ENCODE data around the gene MND1. TPM values are rescaled to one million over a fixed set of nuclear protein-coding genes. Genes with fewer than 3 reads are reported as not detected.
A peak's percentile ranks its signal among the peaks of the same experiment; 100 is the strongest.

MND1 gene
- total RNA-seq, 1 donor from 2014 or later, result 74.6 TPM

GRCh38 chr4:153346563-153346962 is 2.1 kb downstream of the MND1 start:
- no peak overlapping the region for H3K27ac ChIP-seq
- H2AFZ ChIP-seq (replicated peaks), result no peak overlapping the region
- H3K4me1 Mint-ChIP-seq, result peaks cover 34% of the 10 kb centered on the region
- H3K4me3 Mint-ChIP-seq, result peak overlapping the region; percentile 77
- TF ChIP-seq EZH2phosphoT487 (IDR thresholded peaks at IDR 0.05) (no peak), EZH2 (IDR thresholded peaks at IDR 0.05) (no peak)
- TF ChIP-seq, protein P1, sequence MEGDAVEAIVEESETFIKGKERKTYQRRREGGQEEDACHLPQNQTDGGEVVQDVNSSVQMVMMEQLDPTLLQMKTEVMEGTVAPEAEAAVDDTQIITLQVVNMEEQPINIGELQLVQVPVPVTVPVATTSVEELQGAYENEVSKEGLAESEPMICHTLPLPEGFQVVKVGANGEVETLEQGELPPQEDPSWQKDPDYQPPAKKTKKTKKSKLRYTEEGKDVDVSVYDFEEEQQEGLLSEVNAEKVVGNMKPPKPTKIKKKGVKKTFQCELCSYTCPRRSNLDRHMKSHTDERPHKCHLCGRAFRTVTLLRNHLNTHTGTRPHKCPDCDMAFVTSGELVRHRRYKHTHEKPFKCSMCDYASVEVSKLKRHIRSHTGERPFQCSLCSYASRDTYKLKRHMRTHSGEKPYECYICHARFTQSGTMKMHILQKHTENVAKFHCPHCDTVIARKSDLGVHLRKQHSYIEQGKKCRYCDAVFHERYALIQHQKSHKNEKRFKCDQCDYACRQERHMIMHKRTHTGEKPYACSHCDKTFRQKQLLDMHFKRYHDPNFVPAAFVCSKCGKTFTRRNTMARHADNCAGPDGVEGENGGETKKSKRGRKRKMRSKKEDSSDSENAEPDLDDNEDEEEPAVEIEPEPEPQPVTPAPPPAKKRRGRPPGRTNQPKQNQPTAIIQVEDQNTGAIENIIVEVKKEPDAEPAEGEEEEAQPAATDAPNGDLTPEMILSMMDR (IDR thresholded peaks at IDR 0.05), result peak; percentile 29
- H3K27ac Mint-ChIP-seq, result peak overlapping the region; percentile 32
- H3K27me3 Mint-ChIP-seq (ENCODE audit: insufficient read depth, low read depth), result peaks cover 8% of the 10 kb centered on the region
- no peaks in the 10 kb centered on the region for H3K27me3 ChIP-seq
- peaks cover 4% of the 10 kb centered on the region for H4K20me1 ChIP-seq (ENCODE audit: low read depth)
- H3K9me3 ChIP-seq (ENCODE audit: low read depth), result no peaks in the 10 kb centered on the region
- peak overlapping the region; percentile 87 for H3K4me2 ChIP-seq
- DNase-seq (ENCODE audit: low spot score), result peak; percentile 35
- peaks cover 7% of the 10 kb centered on the region for H3K36me3 ChIP-seq
- H3F3A ChIP-seq (ENCODE audit: low read depth), result no peaks in the 10 kb centered on the region
- peak overlapping the region; percentile 77 for H3K4me3 ChIP-seq
- H3K9ac ChIP-seq, result no peak overlapping the region
- peaks cover 56% of the 10 kb centered on the region for H3K79me2 ChIP-seq (ENCODE audit: low read depth)
- H3K9me3 Mint-ChIP-seq, result no peaks in the 10 kb centered on the region
- H3K36me3 Mint-ChIP-seq, result peaks cover 5% of the 10 kb centered on the region
- H3K4me1 ChIP-seq, result peaks cover 22% of the 10 kb centered on the region

DNA sequence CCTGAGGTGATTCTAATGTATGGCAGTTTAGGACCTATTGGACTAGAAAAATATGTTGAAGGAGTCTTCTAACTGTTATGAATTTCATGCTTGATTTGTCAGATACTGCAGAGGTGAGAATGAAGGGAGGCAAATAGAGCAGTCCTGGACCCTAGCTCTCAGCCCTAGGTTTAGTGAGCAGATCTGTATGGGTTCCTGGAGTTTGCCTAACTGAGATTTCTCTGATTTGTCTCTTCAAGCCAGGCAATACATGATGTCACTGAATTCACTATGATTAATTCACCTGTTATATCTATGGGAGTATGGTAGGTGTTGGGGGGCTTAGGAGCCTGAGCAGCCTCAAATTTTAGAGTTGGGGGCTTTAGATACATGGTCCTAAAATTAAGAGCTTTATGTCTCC is 2.6 kb downstream of the MND1 start:
- peak overlapping the region; percentile 77 for H3K4me3 Mint-ChIP-seq
- H3K36me3 ChIP-seq, result peaks cover 7% of the 10 kb centered on the region
- peak overlapping the region; percentile 87 for H3K4me2 ChIP-seq
- peaks cover 22% of the 10 kb centered on the region for H3K4me1 ChIP-seq
- H3K4me1 Mint-ChIP-seq, result peaks cover 34% of the 10 kb centered on the region
- TF ChIP-seq, protein P1 (IDR thresholded peaks at IDR 0.05), result no peak
- no peak for TF ChIP-seq EZH2phosphoT487 (IDR thresholded peaks at IDR 0.05)
- no peak for TF ChIP-seq EZH2 (IDR thresholded peaks at IDR 0.05)
- no peak overlapping the region for H3K27ac Mint-ChIP-seq
- H3K27me3 ChIP-seq, result no peaks in the 10 kb centered on the region
- H3K9me3 Mint-ChIP-seq, result no peaks in the 10 kb centered on the region
- H3K9me3 ChIP-seq (ENCODE audit: low read depth), result no peaks in the 10 kb centered on the region
- H3K36me3 Mint-ChIP-seq, result peaks cover 5% of the 10 kb centered on the region
- no peak overlapping the region for H2AFZ ChIP-seq (replicated peaks)
- H3K27me3 Mint-ChIP-seq (ENCODE audit: insufficient read depth, low read depth), result peaks cover 8% of the 10 kb centered on the region
- peak overlapping the region; percentile 77 for H3K4me3 ChIP-seq
- peaks cover 4% of the 10 kb centered on the region for H4K20me1 ChIP-seq (ENCODE audit: low read depth)
- no peak overlapping the region for H3K27ac ChIP-seq
- H3K79me2 ChIP-seq (ENCODE audit: low read depth), result peaks cover 56% of the 10 kb centered on the region
- no peak overlapping the region for H3K9ac ChIP-seq
- H3F3A ChIP-seq (ENCODE audit: low read depth), result no peaks in the 10 kb centered on the region
- DNase-seq (ENCODE audit: low spot score), result no peak

DNA sequence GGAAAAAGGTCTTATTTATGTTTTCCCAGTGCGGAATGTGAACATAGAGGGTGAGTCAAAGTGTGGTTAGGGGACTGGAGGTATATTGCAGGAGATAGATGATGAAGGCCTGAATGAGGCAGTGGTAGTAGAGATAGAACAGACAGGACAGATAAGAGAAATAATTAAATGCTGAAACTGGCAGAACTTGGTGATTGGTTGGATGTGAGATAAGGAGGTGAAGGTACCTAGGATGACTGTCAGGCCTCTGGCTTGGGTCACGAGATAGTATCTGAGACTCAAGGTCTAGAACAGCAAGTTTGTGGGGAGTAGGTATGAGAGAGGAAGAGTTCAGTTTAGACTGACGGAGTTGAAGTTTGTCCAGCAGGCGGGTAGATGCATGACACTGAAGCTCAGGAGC is 3.5 kb downstream of the MND1 start:
- Histone ChIP-seq H3F3A (ENCODE audit: low read depth) (no peaks in the 10 kb centered on the region), H3K4me1 (peaks cover 22% of the 10 kb centered on the region), H3K79me2 (ENCODE audit: low read depth) (peaks cover 56% of the 10 kb centered on the region), H2AFZ (replicated peaks) (no peak overlapping the region), H3K36me3 (peaks cover 7% of the 10 kb centered on the region), H4K20me1 (ENCODE audit: low read depth) (peaks cover 4% of the 10 kb centered on the region), H3K4me2 (no peak overlapping the region), H3K9ac (no peak overlapping the region), H3K4me3 (no peak overlapping the region), H3K9me3 (ENCODE audit: low read depth) (no peaks in the 10 kb centered on the region), H3K27me3 (no peaks in the 10 kb centered on the region), H3K27ac (no peak overlapping the region)
- Mint-ChIP-seq H3K4me3 (no peak overlapping the region), H3K9me3 (no peaks in the 10 kb centered on the region), H3K36me3 (peaks cover 5% of the 10 kb centered on the region), H3K27me3 (ENCODE audit: insufficient read depth, low read depth) (peaks cover 8% of the 10 kb centered on the region), H3K4me1 (peaks cover 36% of the 10 kb centered on the region), H3K27ac (peak overlapping the region; percentile 7)
- no peak for DNase-seq (ENCODE audit: low spot score)
- TF ChIP-seq EZH2phosphoT487 (IDR thresholded peaks at IDR 0.05) (no peak), EZH2 (IDR thresholded peaks at IDR 0.05) (no peak)
- TF ChIP-seq, protein P1 (IDR thresholded peaks at IDR 0.05), result no peak

Measured in neural progenitor cell (in vitro differentiated cells).